Measurements from ENCODE around the gene ENAH. TPM values are rescaled to one million over a fixed set of nuclear protein-coding genes. Genes with fewer than 3 reads are reported as not detected.
"Not testable (repeated sequence)": the region's sequence is repeated elsewhere in the genome, so short reads cannot be mapped to it uniquely, and the experiment has no call there.

ENAH gene
- polyA plus RNA-seq (2013, experiment 1 of 2; ENCODE audit: insufficient read length) = 325 TPM
- polyA plus RNA-seq (2013, experiment 2 of 2; ENCODE audit: insufficient read length) = 542 TPM

DNA sequence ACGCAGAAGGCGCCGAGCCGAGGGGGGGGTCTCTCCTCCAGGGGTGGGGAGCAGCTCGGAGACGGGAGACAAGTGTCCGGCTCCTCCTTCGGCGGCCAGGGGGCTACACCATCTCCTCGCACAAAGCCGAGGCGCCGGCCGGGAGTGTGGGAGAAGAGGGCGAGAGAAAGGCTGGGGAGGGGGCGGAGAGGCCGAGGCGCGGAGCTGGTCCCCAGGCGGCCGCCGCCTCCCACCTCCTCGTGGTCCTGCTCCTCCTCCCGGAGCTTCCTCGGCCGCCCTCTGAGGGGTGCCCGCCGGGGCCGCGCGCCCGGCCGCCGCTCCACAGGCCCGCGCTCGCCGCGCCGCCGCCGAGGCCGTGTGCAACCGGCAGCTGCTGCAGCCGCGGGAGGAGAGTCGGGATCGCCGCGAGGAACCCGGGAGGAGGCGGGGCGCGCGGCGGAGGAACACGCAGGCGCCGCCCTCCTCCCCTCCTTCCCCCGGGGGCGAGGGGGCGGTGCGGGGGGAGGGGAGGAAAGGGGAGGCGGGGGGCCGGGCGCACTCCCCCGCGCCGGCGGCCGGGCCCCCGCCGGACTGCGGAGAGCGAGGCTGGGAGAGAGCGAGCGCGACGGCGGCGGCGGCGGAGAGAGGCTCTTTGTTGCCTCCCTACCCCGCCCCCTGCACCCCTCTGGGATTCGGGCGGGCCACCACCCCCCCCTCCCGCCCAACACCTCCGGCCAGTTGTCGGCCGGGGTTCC is at the start of gene ENAH:
ENAH (minus strand) TSS at position 395 of the 734 bp plus-strand sequence. CDS start 433 bp downstream, outside the sequence.
- DNase-seq = peak; percentile 89

DNA sequence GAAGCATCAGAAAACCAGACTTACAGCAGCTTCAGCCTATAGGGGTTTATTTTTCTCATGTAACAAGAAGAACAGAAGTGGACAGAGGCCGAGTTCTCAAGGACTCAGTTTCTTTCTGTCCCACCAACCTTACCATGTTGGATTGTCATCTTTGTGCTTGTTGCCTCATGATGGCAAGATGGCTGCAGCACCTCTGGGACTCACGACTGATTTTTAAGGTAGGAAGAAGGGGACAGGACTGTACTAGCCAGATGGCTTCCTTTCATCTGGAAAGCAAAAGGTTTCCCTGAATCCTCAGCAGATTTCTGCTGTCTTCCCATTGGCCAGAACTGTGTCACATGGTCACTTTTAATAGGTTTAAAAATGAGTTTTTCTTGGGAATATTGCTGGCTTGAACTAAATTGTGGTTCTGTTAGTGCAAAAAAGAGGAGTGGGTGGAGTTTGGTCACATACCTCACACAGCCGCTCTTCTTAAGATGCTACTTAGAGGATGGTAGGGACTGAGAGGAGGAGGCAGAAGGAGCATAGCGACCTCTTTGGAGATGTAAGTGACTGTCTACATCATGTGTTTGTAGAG is 48.1 kb upstream of the ENAH start:
- peak; percentile 74 for DNase-seq

DNA sequence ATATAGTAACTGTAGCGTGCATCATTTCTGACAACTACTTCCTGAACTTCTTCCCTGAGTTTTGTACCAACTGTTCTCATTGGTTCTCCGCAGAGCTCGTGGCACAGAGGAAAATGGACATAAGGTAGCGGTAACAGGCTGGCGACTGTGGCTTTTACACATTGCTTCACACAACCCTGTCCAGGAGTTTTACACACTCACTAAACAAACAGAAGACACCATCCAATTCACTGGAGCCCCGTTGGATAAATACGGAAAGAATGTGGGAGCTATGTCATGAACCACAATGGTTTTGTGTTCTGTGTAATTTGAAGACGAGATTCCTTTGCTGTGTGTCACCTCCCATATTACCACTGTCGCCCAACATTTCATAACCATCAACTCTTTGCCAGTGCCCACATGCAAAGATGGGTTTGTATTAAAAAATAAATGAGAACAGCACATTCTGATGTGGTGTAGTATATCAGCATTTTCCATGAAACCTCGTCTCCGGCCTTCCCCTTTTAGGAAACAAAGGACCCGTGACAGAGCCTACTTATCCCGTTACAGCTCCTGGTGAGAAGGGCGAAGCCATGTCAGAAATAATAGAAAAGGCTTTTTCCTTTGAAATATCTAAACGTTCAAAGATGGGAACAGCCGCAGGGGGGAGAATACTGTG is 47.4 kb upstream of the ENAH start:
- peak; percentile 100 for DNase-seq

DNA sequence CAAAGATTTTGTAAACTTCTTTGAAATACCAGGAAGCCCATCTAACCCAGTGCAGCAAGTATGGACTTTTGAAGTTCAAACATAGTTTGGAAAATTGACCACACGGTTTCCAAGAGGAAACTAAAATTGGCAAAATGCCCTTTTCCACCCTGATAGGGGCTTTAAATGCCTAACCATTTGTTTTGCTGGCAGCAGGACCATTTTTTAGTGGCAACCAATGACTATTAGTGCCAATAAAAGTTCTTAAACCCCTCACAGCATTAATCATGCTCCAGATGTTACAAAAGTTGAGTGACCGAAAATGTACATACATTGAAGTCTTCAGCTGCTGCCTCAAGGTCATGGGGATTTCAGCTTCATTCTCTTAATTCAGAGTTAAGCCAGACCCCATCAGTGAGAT is 46.4 kb upstream of the ENAH start:
- DNase-seq = peak; percentile 24

DNA sequence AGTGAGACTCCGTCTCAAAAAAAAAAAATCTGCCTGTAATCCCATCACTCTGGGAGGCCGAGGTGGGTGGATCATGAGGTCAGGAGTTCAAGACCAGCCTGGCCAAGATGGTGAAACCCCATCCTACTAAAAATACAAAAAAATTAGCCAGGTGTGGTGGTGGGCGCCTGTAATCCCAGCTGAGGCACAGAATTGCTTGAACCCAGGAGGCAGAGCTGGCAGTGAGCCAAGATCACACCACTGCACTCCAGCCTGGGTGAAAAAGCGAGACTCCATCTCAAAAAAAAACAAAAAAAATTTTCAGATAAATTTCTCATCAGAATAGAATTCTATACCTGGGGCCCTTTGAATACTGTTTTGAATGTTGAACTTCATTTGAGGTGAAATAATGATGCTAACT is 45.3 kb upstream of the ENAH start:
- DNase-seq = not testable (repeated sequence)

DNA sequence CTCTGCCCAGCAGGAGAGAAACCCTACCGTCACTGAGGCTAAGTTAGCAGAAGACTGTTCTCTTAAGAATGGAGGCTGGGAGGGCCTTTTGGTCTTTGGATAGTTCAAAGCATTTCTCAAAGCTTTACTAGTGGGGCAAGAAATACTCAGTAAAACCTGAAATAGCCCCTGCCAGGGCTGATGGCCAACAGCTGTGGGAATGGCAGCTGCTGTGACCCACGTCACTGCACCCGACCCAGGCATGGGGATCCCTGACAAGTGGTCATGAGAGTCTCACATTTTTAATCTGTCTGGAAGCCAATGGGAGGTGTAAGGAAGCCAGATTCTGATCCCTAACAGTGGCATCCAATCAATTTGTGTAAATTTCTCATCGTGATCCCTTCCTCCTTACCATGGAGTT is 44.5 kb upstream of the ENAH start:
- no peak for DNase-seq

DNA sequence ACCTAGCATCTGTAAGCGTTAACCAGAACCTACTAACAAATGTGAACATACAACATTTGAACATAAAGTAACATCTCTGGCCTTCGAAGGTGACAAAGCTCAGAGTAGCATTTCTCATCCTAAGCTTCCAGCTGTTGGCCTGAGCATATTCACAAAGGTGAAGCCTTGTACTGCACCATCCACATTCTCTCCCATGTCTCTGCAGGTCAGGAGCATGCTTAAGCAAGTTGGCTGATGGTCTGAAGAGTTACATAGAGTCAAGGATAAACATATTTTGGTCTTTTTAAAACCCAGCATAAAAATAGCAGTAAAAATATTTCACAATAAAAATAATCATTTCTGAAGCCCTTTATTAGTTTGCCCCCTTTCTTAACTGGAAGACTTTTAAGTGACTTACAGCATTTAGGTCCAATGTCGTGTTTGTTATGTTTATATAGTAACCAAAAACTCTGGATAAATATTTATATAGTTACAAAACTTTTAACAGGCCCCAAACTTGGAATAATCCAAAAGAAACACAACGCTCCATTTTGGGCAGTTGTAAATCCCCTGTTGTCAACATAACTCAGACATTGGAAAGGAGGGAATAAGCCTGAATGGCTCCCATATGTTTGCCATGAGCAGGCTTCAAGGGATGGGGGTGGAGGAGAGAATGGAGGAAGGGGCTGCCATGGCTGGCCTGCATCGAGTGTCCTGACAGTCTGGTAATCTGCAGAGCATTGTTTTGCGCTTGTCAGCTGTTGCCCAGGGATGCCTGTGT is 42.8 kb upstream of the ENAH start:
- DNase-seq = peak; percentile 77

DNA sequence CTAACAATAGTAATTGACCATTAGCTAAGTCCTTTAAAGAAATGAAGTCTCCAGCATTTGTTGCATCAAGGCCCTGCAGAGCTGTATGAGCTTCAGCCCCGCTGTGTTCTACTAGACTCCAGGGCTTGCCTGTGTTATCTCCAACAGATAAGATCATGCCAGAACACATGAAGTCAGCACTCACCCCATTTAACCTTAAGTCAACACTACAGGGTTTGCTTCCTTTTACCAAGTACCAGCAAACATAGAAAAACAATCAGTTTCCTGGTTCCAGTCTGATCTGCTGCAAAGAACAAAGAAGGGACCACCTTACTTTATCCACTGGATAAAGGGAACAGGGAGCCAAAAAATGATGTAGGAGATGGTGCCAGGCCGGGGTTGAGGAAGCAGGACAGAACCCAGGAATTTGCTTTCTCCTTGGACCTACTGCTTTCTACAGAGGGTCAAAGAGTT is 41.3 kb upstream of the ENAH start:
- peak; percentile 60 for DNase-seq

DNA sequence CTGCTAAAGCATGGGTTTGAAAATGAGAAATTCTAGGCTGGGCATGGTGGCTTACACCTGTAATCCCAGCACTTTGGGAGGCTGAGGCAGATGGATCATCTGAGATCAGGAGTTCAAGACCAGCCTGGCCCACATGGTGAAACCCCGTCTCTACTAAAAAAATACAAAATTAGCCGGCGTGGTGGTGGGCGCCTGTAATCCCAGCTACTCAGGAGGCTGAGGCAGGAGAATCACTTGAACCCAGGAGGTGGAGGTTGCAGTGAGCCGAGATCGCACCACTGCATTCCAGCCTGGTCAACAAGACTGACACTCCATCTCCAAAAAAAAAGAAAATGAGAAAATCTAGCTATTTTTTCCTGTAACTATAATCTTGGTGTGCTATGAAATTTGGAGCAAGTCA is 40.8 kb upstream of the ENAH start:
- not testable (repeated sequence) for DNase-seq

DNA sequence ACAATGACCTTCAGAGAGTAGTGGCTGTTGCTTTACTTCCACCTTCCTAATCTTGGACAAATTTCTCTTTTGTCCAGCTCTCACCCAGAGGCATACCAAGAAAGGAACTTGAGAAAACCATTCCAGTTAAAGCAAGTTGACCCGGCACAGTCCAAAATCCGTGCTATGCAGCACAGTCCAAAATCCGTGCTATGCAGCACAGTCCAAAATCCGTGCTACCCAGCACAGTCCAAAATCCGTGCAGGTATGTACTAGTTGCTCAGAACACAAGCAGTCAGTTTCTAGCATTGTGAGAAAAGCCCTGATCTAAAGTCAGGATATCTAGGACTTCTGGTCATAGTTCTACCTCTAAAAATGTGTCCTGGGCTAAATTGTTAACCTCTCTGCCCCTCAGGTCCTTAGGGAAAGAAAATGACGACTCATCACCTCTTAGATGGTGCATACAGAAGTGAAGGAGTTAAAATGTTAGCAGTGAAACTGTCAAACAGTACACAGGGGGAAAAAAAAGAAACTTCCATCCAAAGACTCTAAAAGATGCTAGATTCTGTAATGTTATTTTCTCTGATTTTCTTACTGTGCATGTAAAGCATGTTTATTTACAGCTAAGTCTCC is 40.3 kb upstream of the ENAH start:
- no peak for DNase-seq

DNA sequence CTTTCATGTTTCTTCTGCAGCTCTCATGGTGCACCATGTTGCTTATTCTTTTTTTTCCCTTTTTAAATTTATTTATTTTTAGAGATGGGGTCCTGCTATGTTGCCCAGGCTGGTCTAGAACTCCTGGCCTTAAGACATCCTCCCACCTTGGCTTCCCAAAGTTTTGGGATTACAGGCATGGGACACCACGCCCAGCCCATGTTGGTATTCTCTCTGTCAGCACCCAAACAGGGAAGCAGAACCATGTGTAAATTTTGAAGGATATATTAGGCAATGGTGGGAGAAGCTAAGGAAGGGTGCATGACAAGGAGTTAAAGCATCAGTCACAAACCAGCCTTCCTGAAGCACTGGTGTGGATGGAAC is 39.6 kb upstream of the ENAH start:
- no peak for DNase-seq

DNA sequence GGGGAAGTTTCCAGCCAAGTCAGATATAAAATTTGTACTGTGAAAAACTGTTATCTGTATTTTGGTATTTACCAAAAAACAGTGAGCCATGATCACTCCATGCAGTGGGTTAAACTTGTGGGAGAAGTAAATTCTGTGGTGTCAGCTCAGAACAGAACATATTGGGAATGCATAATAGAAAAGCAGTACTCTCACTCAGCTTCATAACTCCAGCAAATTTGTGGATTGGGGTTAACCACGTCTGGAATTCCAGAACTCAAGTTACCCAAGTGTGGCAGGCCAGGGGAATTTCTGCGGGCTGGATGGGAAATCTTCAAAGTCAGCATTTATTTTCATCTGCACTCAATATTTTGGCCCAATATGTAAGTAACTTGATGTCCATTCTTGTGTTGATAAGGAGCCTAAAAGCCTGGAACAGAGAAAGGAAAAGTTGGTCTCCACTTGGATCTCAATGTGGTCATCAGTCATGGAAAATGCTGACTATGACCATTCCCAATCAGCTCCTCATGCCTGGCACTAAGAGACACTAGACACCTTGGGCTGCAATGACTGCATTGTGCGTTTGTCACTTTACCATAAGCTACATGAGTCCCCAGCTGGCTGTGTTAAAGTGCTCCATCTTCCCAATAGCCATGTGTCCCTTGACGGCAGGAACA is 39.1 kb upstream of the ENAH start:
- peak; percentile 91 for DNase-seq

DNA sequence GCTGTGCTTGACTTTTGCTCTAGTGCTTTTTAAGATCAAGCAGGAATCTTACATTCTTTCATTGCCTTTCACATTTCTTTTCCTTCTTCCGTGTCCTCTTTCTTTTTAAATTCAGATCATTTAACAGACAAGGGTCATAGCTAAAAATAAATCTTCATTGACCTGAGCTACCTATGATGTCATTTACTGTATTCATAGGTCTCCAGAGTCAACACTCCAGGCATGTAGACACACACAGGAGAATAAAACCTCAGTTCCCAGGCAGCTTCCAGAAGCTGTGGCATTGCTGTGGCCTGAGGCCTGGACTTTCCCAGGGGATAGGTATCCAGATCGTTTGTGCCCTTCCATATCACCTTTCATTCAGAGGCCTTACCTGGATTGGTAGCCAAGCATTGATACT is 38.5 kb upstream of the ENAH start:
- peak; percentile 72 for DNase-seq

DNA sequence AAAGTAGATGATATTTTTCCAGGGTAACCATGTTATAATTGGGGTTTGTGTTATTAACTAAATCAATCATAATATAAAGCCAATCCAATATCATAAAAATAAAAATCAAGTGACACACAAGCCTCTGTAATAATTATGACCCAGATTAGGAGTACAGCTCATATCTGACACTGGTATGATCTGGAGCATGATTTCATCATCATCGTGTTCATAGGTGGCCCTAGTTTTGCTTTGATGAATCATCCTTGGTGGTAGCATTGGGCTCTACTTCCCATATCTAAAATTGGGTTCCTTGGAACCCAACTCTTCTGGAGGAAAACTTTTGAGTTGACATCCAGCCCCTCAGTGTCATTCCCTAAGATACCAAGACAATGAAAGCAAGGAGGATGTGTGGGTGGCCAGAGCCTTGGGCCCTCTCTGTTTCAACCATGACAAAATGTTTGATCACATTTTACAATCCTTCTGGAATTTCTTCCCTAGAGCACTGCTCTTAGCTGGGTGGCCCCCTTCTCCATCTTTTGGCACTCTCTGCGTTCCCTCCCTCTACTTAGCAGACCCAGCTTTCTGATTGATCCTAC is 37.0 kb upstream of the ENAH start:
- DNase-seq = peak; percentile 32

DNA sequence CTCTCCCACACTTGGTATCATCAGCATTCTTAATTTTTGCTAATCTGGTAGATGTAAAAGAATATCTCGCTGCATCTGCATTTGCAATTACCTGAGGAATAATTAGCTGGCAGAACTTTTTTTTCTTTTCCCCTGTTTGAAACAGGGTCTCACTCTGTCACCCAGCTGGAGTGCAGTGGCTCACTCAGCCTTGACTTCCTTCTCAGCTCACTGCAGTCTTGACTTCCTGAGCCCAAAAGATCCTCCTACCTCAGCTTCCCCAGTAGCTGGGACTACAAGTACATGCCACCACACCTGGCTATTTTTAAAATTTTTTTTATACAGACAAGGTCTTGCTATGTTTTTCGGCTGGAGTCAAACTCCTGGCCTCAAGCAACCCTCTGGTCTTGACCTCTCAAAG is 35.4 kb upstream of the ENAH start:
- no peak for DNase-seq

DNA sequence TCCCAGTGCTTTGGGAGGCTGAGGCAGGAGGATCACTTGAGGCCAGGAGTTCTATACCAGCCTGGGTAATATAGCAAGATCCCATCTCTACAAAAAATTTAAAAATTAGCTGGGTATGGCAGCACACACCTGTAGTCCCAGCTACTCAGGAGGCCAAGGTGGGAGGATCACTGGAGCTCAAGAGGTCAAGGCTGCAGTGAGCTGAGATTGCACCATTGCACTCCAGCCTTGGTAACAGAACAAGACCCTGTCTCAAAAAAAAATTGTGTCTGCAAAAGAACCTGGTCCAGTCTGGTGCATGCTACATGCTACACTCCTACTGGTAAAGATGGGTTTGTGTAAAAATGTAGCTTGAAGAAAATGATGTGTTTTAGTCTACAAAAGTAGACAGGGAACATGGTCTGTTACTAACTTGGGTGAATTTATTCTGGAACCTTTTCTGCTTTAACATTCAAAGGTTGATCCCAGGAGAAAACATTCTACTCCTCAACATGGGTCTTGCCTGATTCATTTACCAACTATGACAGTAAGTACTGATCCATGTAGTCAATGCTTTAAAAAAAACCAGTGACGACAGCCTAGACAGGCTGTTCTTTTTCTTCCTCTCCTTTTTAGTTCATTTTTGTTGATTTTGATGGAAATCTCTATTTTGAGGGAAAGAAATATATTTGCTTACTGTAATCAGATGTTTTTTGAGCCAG is 32.7 kb upstream of the ENAH start:
- DNase-seq = peak; percentile 74

DNA sequence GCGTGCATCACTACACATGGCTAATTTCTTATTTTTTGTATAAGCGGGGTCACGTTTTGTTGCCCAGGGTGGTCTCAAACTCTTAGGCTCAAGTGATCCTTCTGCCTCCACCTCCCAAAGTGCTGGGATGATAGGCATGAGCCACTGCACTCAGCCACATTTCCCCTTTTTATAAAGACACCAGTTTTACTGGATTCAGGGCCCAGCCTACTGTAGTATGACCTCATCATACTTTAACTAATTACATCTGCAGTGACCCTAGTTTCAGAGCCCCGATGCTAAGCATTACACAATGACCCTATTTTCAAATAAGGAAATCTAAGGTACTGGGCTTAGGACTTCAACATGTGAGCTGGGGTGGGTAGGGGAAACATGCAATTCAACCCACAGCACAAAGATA is 31.8 kb upstream of the ENAH start:
- no peak for DNase-seq

DNA sequence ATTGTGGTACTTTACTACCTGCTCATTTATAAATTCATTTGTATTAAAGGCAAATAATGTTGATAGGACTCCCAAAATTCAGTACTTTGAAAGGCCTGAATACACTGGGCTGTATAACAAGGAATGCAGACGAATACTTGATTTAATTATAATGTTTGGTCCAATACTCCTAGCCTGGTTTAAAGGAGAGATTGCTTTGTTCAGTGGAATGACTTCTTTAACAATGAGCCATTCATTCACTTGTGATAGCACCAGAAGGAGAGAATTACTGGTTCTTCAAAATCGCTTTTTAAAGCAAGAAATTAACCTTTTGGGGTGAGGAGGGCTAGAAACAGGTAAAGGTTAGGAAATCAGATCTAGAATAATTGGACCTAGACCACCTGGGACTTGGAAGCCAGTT is 28.3 kb upstream of the ENAH start:
- no peak for DNase-seq

DNA sequence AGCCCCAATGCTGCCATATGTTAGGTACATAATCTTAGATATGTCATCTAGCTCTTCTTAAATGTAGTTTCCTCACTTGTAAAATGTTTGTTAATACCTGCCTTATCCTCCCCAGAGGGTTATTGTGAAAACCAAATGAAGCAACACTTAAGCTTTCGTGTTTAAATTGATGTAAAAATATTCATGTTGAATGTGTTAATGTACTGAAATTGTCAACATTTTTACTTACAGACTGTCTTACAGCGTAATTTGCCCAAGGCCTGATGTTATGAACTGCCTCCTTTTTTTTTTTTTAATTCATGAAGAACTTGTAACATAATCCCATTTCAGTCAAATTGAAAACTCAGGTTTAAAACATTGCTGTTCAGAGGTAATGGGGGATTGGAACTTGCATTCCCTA is 25.6 kb upstream of the ENAH start:
- DNase-seq = no peak

DNA sequence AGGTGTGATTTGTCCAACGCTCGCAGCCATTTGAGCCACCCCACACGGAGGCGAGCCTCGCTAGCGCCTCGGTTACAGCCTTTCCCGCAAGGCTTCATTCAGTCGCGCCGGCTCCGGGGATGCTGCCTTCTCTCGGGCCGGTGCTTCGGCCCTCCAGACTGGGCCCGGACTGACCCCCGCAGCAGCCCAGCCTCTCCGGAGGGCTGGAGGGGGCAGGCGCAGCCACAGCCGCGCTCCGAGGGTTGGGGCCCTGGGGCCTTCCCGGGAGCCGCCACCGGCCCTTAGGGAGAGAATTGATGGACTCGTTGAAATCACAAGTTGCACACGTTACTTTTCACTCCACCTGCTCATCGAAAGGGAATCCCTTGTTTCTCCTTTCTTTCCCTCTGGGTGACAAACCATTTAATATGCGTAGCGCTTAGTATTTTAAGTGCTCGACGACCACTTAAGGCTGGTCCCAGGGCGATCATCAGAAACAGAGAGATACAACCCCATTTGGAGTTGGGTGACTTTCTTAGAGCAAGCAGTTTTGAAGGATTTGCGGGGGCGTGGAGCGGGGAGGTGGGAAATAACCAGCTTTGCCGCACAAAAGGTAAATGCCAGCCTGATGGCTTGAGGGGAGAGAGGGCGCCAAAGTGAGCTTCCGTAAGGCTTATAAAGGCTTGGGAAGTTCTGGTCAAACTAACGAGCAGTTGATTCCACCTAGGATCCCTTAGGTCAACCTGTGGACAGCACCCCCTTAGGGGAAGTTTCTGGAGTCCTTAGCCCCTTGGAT is 24.6 kb upstream of the ENAH start:
- DNase-seq = no peak

All from fibroblast of skin of back (primary cell).